Epithelial cell of prostate (primary cell): ENCODE data around the gene CYP3A5.
"Not testable (repeated sequence)": the region's sequence is repeated elsewhere in the genome, so short reads cannot be mapped to it uniquely, and the experiment has no call there.

Experiments used
- DNase-seq: peaks from one replicate; pipeline ENCODE4 v3.0.0-alpha.2; 2011; ENCODE audit warnings: low read depth, low spot score
- H3K27ac ChIP-seq: fragments of 450-650 bp; 2 replicates; pipeline ENCODE4 v1.5.1; 2017; ENCODE audit warnings: mild to moderate bottlenecking

Gene CYP3A5

GRCh38 chr7:99685871-99686608, 6.2 kb upstream of the CYP3A5 start:
- H3K27ac ChIP-seq, DNase-seq: not testable (repeated sequence)

GRCh38 chr7:99685129-99685758, 5.4 kb upstream of the CYP3A5 start:
- H3K27ac ChIP-seq, result no peak overlapping the region
- no peak for DNase-seq

- DNase-seq, result peak; percentile 36
Measured at GRCh38 chr7:99679032-99679399, 780 bp downstream of the CYP3A5 start.

GRCh38 chr7:99677648-99678045, 2.1 kb downstream of the CYP3A5 start:
- DNase-seq, result no peak

More at GRCh38 chr7:99679032-99679399, 780 bp downstream of the CYP3A5 start:
- peak overlapping the region; percentile 54 for H3K27ac ChIP-seq

GRCh38 chr7:99677013-99677647, 2.7 kb downstream of the CYP3A5 start:
- DNase-seq, result no peak
- no peak overlapping the region for H3K27ac ChIP-seq

More at GRCh38 chr7:99677648-99678045, 2.1 kb downstream of the CYP3A5 start:
- no peak overlapping the region for H3K27ac ChIP-seq

- no peak for DNase-seq
- no peak overlapping the region for H3K27ac ChIP-seq
Measured at GRCh38 chr7:99674995-99675742, 4.6 kb downstream of the CYP3A5 start.

- DNase-seq, result no peak
- no peak overlapping the region for H3K27ac ChIP-seq
Measured at GRCh38 chr7:99672573-99672972, 7.2 kb downstream of the CYP3A5 start.

GRCh38 chr7:99669782-99670181, 10.0 kb downstream of the CYP3A5 start:
- DNase-seq, result no peak
- H3K27ac ChIP-seq, result no peak overlapping the region

GRCh38 chr7:99668541-99668940, 11.3 kb downstream of the CYP3A5 start:
- H3K27ac ChIP-seq, result no peak overlapping the region
- DNase-seq, result no peak

- H3K27ac ChIP-seq, result no peak overlapping the region
- DNase-seq, result no peak
Measured at GRCh38 chr7:99667179-99667578, 12.6 kb downstream of the CYP3A5 start.

- H3K27ac ChIP-seq, result no peak overlapping the region
- no peak for DNase-seq
Measured at GRCh38 chr7:99666013-99666395, 13.8 kb downstream of the CYP3A5 start.

- no peak for DNase-seq
Measured at GRCh38 chr7:99665312-99666012, 14.3 kb downstream of the CYP3A5 start.

GRCh38 chr7:99657879-99658278, 21.9 kb downstream of the CYP3A5 start:
- H3K27ac ChIP-seq, DNase-seq: not testable (repeated sequence)

More at GRCh38 chr7:99665312-99666012, 14.3 kb downstream of the CYP3A5 start:
- H3K27ac ChIP-seq, result no peak overlapping the region

- not testable (repeated sequence) for DNase-seq, H3K27ac ChIP-seq
Measured at GRCh38 chr7:99654626-99655025, 25.2 kb downstream of the CYP3A5 start.

- H3K27ac ChIP-seq, result no peak overlapping the region
- DNase-seq, result no peak
Measured at GRCh38 chr7:99653754-99654153, 26.0 kb downstream of the CYP3A5 start.

GRCh38 chr7:99653269-99653668, 26.5 kb downstream of the CYP3A5 start:
- H3K27ac ChIP-seq, DNase-seq: not testable (repeated sequence)

GRCh38 chr7:99652671-99653070, 27.1 kb downstream of the CYP3A5 start:
- DNase-seq, result no peak
- H3K27ac ChIP-seq, result no peak overlapping the region

GRCh38 chr7:99651290-99651689, 28.5 kb downstream of the CYP3A5 start:
- DNase-seq, result no peak
- no peak overlapping the region for H3K27ac ChIP-seq

GRCh38 chr7:99648843-99649242, 31.0 kb downstream of the CYP3A5 start:
- H3K27ac ChIP-seq, result no peak overlapping the region
- DNase-seq, result no peak

GRCh38 chr7:99645590-99645989, 34.2 kb downstream of the CYP3A5 start:
- no peak for DNase-seq
- H3K27ac ChIP-seq, result no peak overlapping the region
